ENCODE data around the gene ZFYVE9. TPM values are rescaled to one million over a fixed set of nuclear protein-coding genes. Genes with fewer than 3 reads are reported as not detected.

The ZFYVE9 gene
- total and polyA plus RNA-seq, 10 of the 15 experiments (the other 5 are each of a cell fraction or from before 2014, with no cell fraction given): 0.26 to 6.9 (median 2.3) TPM

GRCh38 chr1:52159033-52159789 is 17.3 kb downstream of the ZFYVE9 start:
- intact Hi-C loops (cut with micrococcal nuclease; ENCODE audit: unreplicated experiment) (no loop called here), in situ Hi-C loops (cut with MboI) (no loop called here)
- Histone ChIP-seq H3K4me2 (ENCODE audit: control insufficient read depth, insufficient read depth) (no peak overlapping the region), H3K27ac (ENCODE audit: control insufficient read depth, insufficient read depth) (no peak overlapping the region), H3K4me1 (ENCODE audit: control insufficient read depth, insufficient read depth, low read length) (no peaks in the 10 kb centered on the region), H3K79me2 (ENCODE audit: control insufficient read depth, insufficient read depth, low read length) (no peaks in the 10 kb centered on the region), H4K20me1 (ENCODE audit: control insufficient read depth, insufficient read depth) (no peaks in the 10 kb centered on the region), H3K27me3 (replicated peaks in 1 of 2; ENCODE audit: control insufficient read depth in 2 of 2, insufficient read depth in 2 of 2, low read length in 1 of 2) (peaks cover 0 to 1% of the 10 kb centered on the region in 2 experiments; a peak in 1 of 4 replicates), H3K36me3 (ENCODE audit: control insufficient read depth in 2 of 2, insufficient read depth in 2 of 2, low read length in 1 of 2) (no peaks in the 10 kb centered on the region), H3K9ac (ENCODE audit: control insufficient read depth, insufficient read depth, low read length) (no peak overlapping the region), H2AFZ (ENCODE audit: control insufficient read depth, low read depth, low read length) (no peak overlapping the region), H3K4me3 (no peak overlapping the region), H3K9me3 (replicated peaks; ENCODE audit: control insufficient read depth, insufficient read depth, low read length) (no peaks in the 10 kb centered on the region)
- DNase-seq (ENCODE audit: low read depth, low spot score) (no peak), ATAC-seq (no peak), FAIRE-seq (no peak)
- RAD21 ChIA-PET (ENCODE audit: unreplicated experiment): no interaction called here
- SMC1A ChIA-PET (ENCODE audit: uncharacterized antibody, unreplicated experiment): interaction anchor here (0.9 kb wide), 1 partner anchor 15 kb away, joined by 3 read pairs; no protein-coding TSS in a partner anchor
- CTCF ChIA-PET: interaction anchor here (0.9 to 1.5 kb wide), 2 partner anchors 17 to 96 kb away, joined by 3 read pairs; no protein-coding TSS in a partner anchor
- POLR2A ChIA-PET: no interaction called here
- WGBS (ENCODE audit: insufficient coverage, insufficient replicate concordance, low lambda C conversion rate, missing lambda C conversion rate): 84% methylated on average over 10 of the region's 10 CpGs
- no peak for TF ChIP-seq KDM1A (IDR thresholded peaks at IDR 0.05; ENCODE audit: borderline replicate concordance)
- TF ChIP-seq, protein P1, sequence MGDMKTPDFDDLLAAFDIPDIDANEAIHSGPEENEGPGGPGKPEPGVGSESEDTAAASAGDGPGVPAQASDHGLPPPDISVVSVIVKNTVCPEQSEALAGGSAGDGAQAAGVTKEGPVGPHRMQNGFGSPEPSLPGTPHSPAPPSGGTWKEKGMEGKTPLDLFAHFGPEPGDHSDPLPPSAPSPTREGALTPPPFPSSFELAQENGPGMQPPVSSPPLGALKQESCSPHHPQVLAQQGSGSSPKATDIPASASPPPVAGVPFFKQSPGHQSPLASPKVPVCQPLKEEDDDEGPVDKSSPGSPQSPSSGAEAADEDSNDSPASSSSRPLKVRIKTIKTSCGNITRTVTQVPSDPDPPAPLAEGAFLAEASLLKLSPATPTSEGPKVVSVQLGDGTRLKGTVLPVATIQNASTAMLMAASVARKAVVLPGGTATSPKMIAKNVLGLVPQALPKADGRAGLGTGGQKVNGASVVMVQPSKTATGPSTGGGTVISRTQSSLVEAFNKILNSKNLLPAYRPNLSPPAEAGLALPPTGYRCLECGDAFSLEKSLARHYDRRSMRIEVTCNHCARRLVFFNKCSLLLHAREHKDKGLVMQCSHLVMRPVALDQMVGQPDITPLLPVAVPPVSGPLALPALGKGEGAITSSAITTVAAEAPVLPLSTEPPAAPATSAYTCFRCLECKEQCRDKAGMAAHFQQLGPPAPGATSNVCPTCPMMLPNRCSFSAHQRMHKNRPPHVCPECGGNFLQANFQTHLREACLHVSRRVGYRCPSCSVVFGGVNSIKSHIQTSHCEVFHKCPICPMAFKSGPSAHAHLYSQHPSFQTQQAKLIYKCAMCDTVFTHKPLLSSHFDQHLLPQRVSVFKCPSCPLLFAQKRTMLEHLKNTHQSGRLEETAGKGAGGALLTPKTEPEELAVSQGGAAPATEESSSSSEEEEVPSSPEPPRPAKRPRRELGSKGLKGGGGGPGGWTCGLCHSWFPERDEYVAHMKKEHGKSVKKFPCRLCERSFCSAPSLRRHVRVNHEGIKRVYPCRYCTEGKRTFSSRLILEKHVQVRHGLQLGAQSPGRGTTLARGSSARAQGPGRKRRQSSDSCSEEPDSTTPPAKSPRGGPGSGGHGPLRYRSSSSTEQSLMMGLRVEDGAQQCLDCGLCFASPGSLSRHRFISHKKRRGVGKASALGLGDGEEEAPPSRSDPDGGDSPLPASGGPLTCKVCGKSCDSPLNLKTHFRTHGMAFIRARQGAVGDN (IDR thresholded peaks at IDR 0.05): no peak
- TF ChIP-seq SUZ12 (IDR thresholded peaks at IDR 0.05; ENCODE audit: unreplicated experiment): no peak
- no peak for TF ChIP-seq SRF (IDR thresholded peaks at IDR 0.05; ENCODE audit: low read depth in 2 of 2, low read length in 2 of 2)
- no peak for TF ChIP-seq SIN3A (IDR thresholded peaks at IDR 0.05; ENCODE audit: low read depth, low read length)
- no peak for TF ChIP-seq RB1 (IDR thresholded peaks at IDR 0.05; ENCODE audit: borderline replicate concordance)
- no peak for TF ChIP-seq YY1 (IDR thresholded peaks at IDR 0.05; ENCODE audit: low read depth, low read length)
- no TSS peak for BruUV-seq (replicated peaks)

All from GM12878 (cell line).